Ovary (tissue), 9 donors: Measurements from ENCODE around the gene C14orf93. TPM values are rescaled to one million over a fixed set of nuclear protein-coding genes. Genes with fewer than 3 reads are reported as not detected.
A peak's percentile ranks its signal among the peaks of the same experiment; 100 is the strongest.

Experiments used
- DNase-seq, 5 donors: peaks; one replicate each; pipeline ENCODE4 v3.0.0-alpha.2; 2019 to 2020
- H3K27ac ChIP-seq, 2 donors: fragments of 200-600 bp; one replicate each; pipeline versions ENCODE4 v1.5.1 to v1.8.0; 2019 to 2022
- H3K27me3 ChIP-seq: fragments of 200-600 bp; one replicate; pipeline ENCODE4 v1.8.0; 2022
- H3K36me3 ChIP-seq: fragments of 200-600 bp; sonication (generic); one replicate; pipeline ENCODE4 v1.5.1; 2019
- H3K4me1 ChIP-seq: one replicate; pipeline ENCODE4 v1.8.1; 2013; ENCODE audit warnings: mild to moderate bottlenecking, moderate library complexity; ENCODE audit not compliant: insufficient read depth
- H3K4me3 ChIP-seq: fragments of 200-600 bp; sonication (generic); one replicate; pipeline ENCODE4 v1.5.1; 2017
- H3K9me3 ChIP-seq, 2 donors: fragments of 200-600 bp in 1 of 2; sonication (generic) in 1 of 2; one replicate each; pipeline versions ENCODE4 v1.5.1 to v1.8.1; 2013 to 2019; ENCODE audit warnings: mild to moderate bottlenecking in 1 of 2, moderate library complexity in 1 of 2
- EP300 ChIP-seq: sonication (generic); formaldehyde crosslinking; IDR thresholded peaks from one replicate; pipeline ENCODE4 v1.6.1; 2017; ENCODE audit warnings: antibody characterized with exemption
- POLR2A ChIP-seq: fragments of 450-650 bp; IDR thresholded peaks from one replicate; pipeline ENCODE4 v1.6.1; 2017; ENCODE audit warnings: antibody characterized with exemption, mild to moderate bottlenecking, moderate library complexity
- WGBS, 3 donors: extraction: QIAGEN DNeasy Blood & Tissue Kit in 1 of 3; methylation state at CpG; one replicate each; pipeline versions ENCODE4 v1.1.5 to v1.1.7; 2013 to 2017; 5-methylcytosine and 5-hydroxymethylcytosine counted together
- intact Hi-C, 4 donors: fragments of 100-400 bp; cut with DNase I; formaldehyde crosslinking; loops; one replicate each; pipeline versions ENCODE4 v1.11.0 to v1.15.1; 2022 to 2023
- polyA plus RNA-seq, 2 donors: library from polyadenylated mRNA; stranded (reverse); fragments of 200-250 nt in 1 of 2; fragments of 350-450 nt in 1 of 2; fragmentation: Illumina TruSeq in 1 of 2; extraction: RNeasy Lipid Tissue Mini Kit (QIAGEN cat#74804) in 1 of 2; gene quantifications; one replicate each; pipeline ENCODE4 v1.2.3, GENCODE V29; 2013 to 2014
- total RNA-seq, 7 donors: library from RNA; depleted of rRNA in 2 of 7; stranded (reverse); fragments of >200 nt in 2 of 7; fragmentation: NEBNext Ultra II Directional in 3 of 7; extraction: Animal tissue kit (Norgen Biotek cat#: 25700) in 3 of 7; gene quantifications; one replicate each; pipeline versions ENCODE4 v1.1.0 to v1.2.4, GENCODE V29; 2016 to 2023
- TF ChIP-seq, protein P1 (sequence below), 3 donors: fragments of 450-650 bp in 2 of 3; fragments of 200-600 bp in 1 of 3; IDR thresholded peaks; one replicate each; pipeline versions ENCODE4 v1.5.1 to v1.8.0; 2016 to 2022; ENCODE audit warnings: antibody characterized with exemption in 3 of 3, mild to moderate bottlenecking in 1 of 3
- donor health status: DM: no; HTN: no; CAD: no; lungs with moderate emphysema.
- donor health status: DM: no; HTN: no; CAD: no.
- donor health status: Bipolar disorder and iron deficiency.
- donor health status: DM: yes; HTN: yes; CAD: no.
- donor health status: DM: no; HTN: no; CAD: no.
- donor health status: DM: yes; HTN: yes; CAD: no.

C14orf93 gene
- total and polyA plus RNA-seq, 9 donors, result 7.2 to 12.7 (median 10.8) TPM

- intact Hi-C loops, result loop anchor here in 2 of 4 donors (2.0 to 10.0 kb wide), 3 partner anchors 50 to 107 kb away; partner anchors contain the start of gene LRP10 (in 1 of the 2)
- Histone ChIP-seq H3K27ac (peak overlapping the region; percentile 74 to 85), H3K36me3 (no peaks in the 10 kb centered on the region), H3K27me3 (no peaks in the 10 kb centered on the region), H3K4me3 (peak overlapping the region; percentile 75), H3K4me1 (peaks cover 12% of the 10 kb centered on the region), H3K9me3 (no peaks in the 10 kb centered on the region)
- 0 to 2% (median 0%) methylated on average over 50 to 51 of the region's 51 CpGs for whole genome bisulfite sequencing, 3 donors
- no peak for DNase-seq
- TF ChIP-seq EP300 (no peak), POLR2A (no peak)
- TF ChIP-seq, protein P1, sequence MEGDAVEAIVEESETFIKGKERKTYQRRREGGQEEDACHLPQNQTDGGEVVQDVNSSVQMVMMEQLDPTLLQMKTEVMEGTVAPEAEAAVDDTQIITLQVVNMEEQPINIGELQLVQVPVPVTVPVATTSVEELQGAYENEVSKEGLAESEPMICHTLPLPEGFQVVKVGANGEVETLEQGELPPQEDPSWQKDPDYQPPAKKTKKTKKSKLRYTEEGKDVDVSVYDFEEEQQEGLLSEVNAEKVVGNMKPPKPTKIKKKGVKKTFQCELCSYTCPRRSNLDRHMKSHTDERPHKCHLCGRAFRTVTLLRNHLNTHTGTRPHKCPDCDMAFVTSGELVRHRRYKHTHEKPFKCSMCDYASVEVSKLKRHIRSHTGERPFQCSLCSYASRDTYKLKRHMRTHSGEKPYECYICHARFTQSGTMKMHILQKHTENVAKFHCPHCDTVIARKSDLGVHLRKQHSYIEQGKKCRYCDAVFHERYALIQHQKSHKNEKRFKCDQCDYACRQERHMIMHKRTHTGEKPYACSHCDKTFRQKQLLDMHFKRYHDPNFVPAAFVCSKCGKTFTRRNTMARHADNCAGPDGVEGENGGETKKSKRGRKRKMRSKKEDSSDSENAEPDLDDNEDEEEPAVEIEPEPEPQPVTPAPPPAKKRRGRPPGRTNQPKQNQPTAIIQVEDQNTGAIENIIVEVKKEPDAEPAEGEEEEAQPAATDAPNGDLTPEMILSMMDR (IDR thresholded peaks at IDR 0.05), result no peak
Measured at GRCh38 chr14:22981876-22982476, 28.0 kb downstream of the C14orf93 start.

DNA sequence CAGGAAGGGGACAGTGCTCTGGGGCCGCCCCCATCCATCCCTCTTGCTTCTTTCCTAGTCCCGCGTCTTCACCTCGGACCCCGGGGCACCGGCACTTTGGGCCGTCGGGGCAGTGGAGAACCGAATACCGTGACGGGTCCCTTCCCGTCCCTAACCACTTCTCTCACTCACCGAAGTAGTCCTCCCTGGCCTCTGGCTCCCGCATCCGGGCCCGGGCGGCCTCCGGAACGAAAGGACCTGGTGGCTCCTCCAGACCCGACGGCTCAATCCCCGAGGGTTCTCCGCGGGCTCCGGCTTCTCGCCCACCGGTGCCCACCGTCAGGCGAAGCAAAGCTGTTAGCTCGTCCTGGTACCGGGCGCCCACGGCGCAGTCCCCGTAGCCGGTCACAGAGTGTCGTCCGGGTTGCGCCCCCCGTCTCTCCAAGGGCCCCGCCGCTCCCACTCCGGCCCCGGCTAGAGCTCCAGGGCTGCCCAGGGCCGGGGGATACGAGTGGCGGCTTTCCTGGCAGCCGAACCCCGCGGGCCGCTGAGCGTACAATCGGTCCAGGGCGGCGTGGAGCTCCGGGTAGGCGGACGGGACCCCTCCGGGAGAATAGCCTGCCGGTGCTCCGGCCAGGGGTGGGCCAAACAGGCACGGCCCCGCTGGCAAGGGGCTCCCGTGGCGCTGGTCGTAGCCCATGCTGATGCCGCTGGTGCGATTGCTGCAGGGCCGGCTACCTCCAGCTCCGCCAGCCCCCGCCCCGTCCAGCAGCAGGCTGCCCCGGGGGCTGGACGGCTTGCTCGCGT, 28.7 kb downstream of the C14orf93 start:
- H3K9me3 ChIP-seq, result no peaks in the 10 kb centered on the region
- H3K27ac ChIP-seq, result peak overlapping the region; percentile 74 to 85
- peak overlapping the region; percentile 75 for H3K4me3 ChIP-seq
- WGBS, 3 donors, result 1 to 2% (median 1%) methylated on average over 35 to 76 of the region's 76 CpGs
- intact Hi-C loops, result loop anchor here in 2 of 4 donors (5.0 to 10.0 kb wide), 2 partner anchors 49 to 106 kb away; partner anchors contain the start of gene LRP10 (in 1 of the 2)
- H3K4me1 ChIP-seq, result peaks cover 12% of the 10 kb centered on the region
- DNase-seq, result peak; percentile 33 to 64 (median 43)
- H3K36me3 ChIP-seq, result no peaks in the 10 kb centered on the region
- TF ChIP-seq, protein P1 (IDR thresholded peaks at IDR 0.05), result no peak
- no peak for TF ChIP-seq EP300
- no peak for TF ChIP-seq POLR2A
- H3K27me3 ChIP-seq, result no peaks in the 10 kb centered on the region

DNA sequence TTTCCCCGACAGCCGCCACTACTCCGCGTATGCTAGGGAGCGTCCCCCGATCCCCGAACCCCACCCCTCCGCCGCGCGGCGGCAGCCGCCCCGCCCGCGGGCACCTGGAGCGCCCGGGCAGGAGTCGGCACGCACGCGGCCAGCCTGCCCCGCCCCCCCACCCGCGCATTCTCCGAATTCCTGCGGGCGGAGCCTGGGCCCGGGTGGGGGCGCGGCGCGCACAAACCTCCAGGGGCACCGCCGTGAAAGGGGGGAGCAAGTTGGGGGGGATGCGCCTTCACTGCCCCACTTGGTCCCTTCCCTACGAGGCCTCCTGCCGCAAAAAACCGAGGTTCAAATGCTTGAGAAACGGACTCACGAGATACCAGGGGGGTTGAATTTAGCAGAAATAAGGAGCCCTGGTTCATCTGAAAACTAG, 29.3 kb downstream of the C14orf93 start:
- peak; percentile 55 to 75 (median 60) for DNase-seq
- WGBS, 3 donors, result 0 to 4% (median 1%) methylated on average over 11 to 41 of the region's 41 CpGs

More for the DNA sequence above, 29.3 kb downstream of the C14orf93 start:
- Histone ChIP-seq H3K27me3 (no peaks in the 10 kb centered on the region), H3K4me1 (peaks cover 12% of the 10 kb centered on the region), H3K4me3 (peak overlapping the region; percentile 75), H3K9me3 (no peaks in the 10 kb centered on the region), H3K27ac (peak overlapping the region; percentile 73 to 74), H3K36me3 (no peaks in the 10 kb centered on the region)
- TF ChIP-seq EP300 (no peak), POLR2A (no peak)
- TF ChIP-seq, protein P1 (IDR thresholded peaks at IDR 0.05), result no peak
- intact Hi-C loops, result loop anchor here in 2 of 4 donors (5.0 to 10.0 kb wide), 2 partner anchors 48 to 106 kb away; partner anchors contain the start of gene LRP10 (in 1 of the 2)
